H1 (cell line): ENCODE measurements around the gene UCN3. TPM values are rescaled to one million over a fixed set of nuclear protein-coding genes. Genes with fewer than 3 reads are reported as not detected.

Source experiments
- CTCF ChIA-PET: fragments of 300-600 bp; sonication (Branson Sonifier 250); formaldehyde crosslinking; loops from one replicate; lab custom pipeline; 2021; ENCODE audit not compliant: partially characterized antibody; lab: Charles Lee
- POLR2A ChIA-PET: fragments of 300-600 bp; sonication (Branson Sonifier 250); formaldehyde crosslinking; loops from one replicate; lab custom pipeline; 2021; ENCODE audit warnings: inconsistent platforms; ENCODE audit not compliant: partially characterized antibody; lab: Charles Lee
- DNase-seq, 2 experiments: peaks; one replicate each; pipeline versions ENCODE4 v3.0.0 to v3.0.0-alpha.2; 2010 to 2022; ENCODE audit warnings: low spot score in 2 of 2, low read depth in 1 of 2, mixed read lengths in 1 of 2
- FAIRE-seq: peaks from 2 replicates; lab custom pipeline; 2011; peaks lifted over from hg19 to GRCh38; lab: Jason Lieb, UNC
- H2AFZ ChIP-seq: 2 replicates; pipeline ENCODE4 v1.8.1; 2012; ENCODE audit warnings: low read length, inconsistent platforms
- H2AK5ac ChIP-seq: 2 replicates; pipeline ENCODE4 v1.6.1; 2013; ENCODE audit warnings: low read depth, low read length
- H2BK120ac ChIP-seq: replicated peaks from 2 replicates; pipeline ENCODE3; 2013; ENCODE audit warnings: low read depth, low read length, inconsistent platforms
- H2BK12ac ChIP-seq: 2 replicates; pipeline ENCODE4 v1.6.1; 2013; ENCODE audit warnings: low read depth, low read length
- H2BK15ac ChIP-seq: 2 replicates; pipeline ENCODE4 v1.6.1; 2013; ENCODE audit warnings: low read length
- H2BK20ac ChIP-seq: 2 replicates; pipeline ENCODE4 v1.6.1; 2013; ENCODE audit warnings: low read length
- H2BK5ac ChIP-seq: 2 replicates; pipeline ENCODE4 v1.6.1; 2013; ENCODE audit warnings: low read depth, low read length
- H3K14ac ChIP-seq: 2 replicates; pipeline ENCODE4 v1.6.1; 2013; ENCODE audit warnings: inconsistent platforms; ENCODE audit not compliant: insufficient read length
- H3K18ac ChIP-seq: 2 replicates; pipeline ENCODE4 v1.6.1; 2013; ENCODE audit warnings: low read length; ENCODE audit errors: extremely low read depth
- H3K23ac ChIP-seq: 2 replicates; pipeline ENCODE4 v1.6.1; 2013; ENCODE audit warnings: inconsistent platforms; ENCODE audit not compliant: insufficient read length
- H3K23me2 ChIP-seq: 2 replicates; pipeline ENCODE4 v1.6.1; 2013; ENCODE audit warnings: low read depth, low read length
- H3K27ac ChIP-seq: 2 replicates; pipeline ENCODE4 v1.6.1; 2011; ENCODE audit warnings: low read depth, low read length, inconsistent platforms
- H3K27me3 ChIP-seq, 4 experiments: replicated peaks in 1 of 4; 1 replicate in 1 of 4; 2 replicates in 3 of 4; pipeline versions ENCODE4 v1.6.1 to v1.8.1; 2011 to 2013; ENCODE audit warnings: low read length in 3 of 4, mild to moderate bottlenecking in 3 of 4, inconsistent platforms in 2 of 4, mixed read lengths in 2 of 4, moderate library complexity in 1 of 4; ENCODE audit not compliant: control insufficient read depth in 3 of 4, insufficient read depth in 3 of 4; ENCODE audit errors: extremely low read depth in 1 of 4
- H3K36me3 ChIP-seq, 4 experiments: 2 replicates each; pipeline versions ENCODE4 v1.6.1 to v1.8.1; 2011 to 2013; ENCODE audit warnings: mild to moderate bottlenecking in 4 of 4, low read length in 3 of 4, moderate library complexity in 2 of 4, control low read depth in 1 of 4, inconsistent platforms in 1 of 4; ENCODE audit not compliant: insufficient read depth in 4 of 4, control insufficient read depth in 2 of 4
- H3K4ac ChIP-seq: replicated peaks from 2 replicates; pipeline ENCODE3; 2013; ENCODE audit warnings: low read length, low read depth, mixed read lengths, inconsistent platforms; ENCODE audit not compliant: insufficient read length
- H3K4me1 ChIP-seq, 4 experiments: replicated peaks in 1 of 4; 1 replicate in 1 of 4; 2 replicates in 3 of 4; pipeline versions ENCODE4 v1.6.1 to v1.8.1; 2011 to 2013; ENCODE audit warnings: low read length in 3 of 4, inconsistent platforms in 2 of 4, mixed read lengths in 1 of 4; ENCODE audit not compliant: insufficient read depth in 4 of 4, control insufficient read depth in 3 of 4
- H3K4me2 ChIP-seq, 2 experiments: 2 replicates each; pipeline versions ENCODE4 v1.6.1 to v1.8.1; 2011 to 2013; ENCODE audit warnings: low read depth in 2 of 2, low read length in 2 of 2, control low read depth in 1 of 2, inconsistent platforms in 1 of 2, mild to moderate bottlenecking in 1 of 2; ENCODE audit not compliant: insufficient read depth in 1 of 2
- H3K4me3 ChIP-seq, 4 experiments: fragments of 200-600, 300-600 bp in 1 of 4; sonication (generic), shearing (Covaris generic), sonication (Bioruptor Twin) in 1 of 4; 2 replicates each; pipeline versions ENCODE4 v1.5.1 to v1.8.1; 2011 to 2016; ENCODE audit warnings: low read length in 4 of 4, low read depth in 3 of 4, control low read depth in 2 of 4, inconsistent platforms in 2 of 4, mild to moderate bottlenecking in 2 of 4, mixed read lengths in 1 of 4, moderate library complexity in 1 of 4; ENCODE audit not compliant: insufficient read depth in 2 of 4; ENCODE audit errors: extremely low read depth in 1 of 4
- H3K56ac ChIP-seq: replicated peaks from 2 replicates; pipeline ENCODE3; 2013; ENCODE audit warnings: low read depth, mild to moderate bottlenecking, mixed read lengths, low read length, inconsistent platforms; ENCODE audit not compliant: insufficient read length
- H3K79me1 ChIP-seq: 2 replicates; pipeline ENCODE4 v1.6.1; 2013; ENCODE audit warnings: low read depth, low read length, control low read depth
- H3K79me2 ChIP-seq, 2 experiments: 2 replicates each; pipeline versions ENCODE4 v1.6.1 to v1.8.1; 2012 to 2013; ENCODE audit warnings: low read length in 2 of 2, mild to moderate bottlenecking in 2 of 2, inconsistent platforms in 1 of 2; ENCODE audit not compliant: insufficient read depth in 2 of 2, control insufficient read depth in 1 of 2
- H3K9ac ChIP-seq, 4 experiments: replicated peaks in 1 of 4; 1 replicate in 1 of 4; 2 replicates in 3 of 4; pipeline versions ENCODE4 v1.6.1 to v1.8.1; 2011 to 2013; ENCODE audit warnings: low read depth in 3 of 4, low read length in 3 of 4, control low read depth in 2 of 4, mild to moderate bottlenecking in 2 of 4, moderate library complexity in 2 of 4, inconsistent platforms in 1 of 4; ENCODE audit errors: extremely low read depth in 1 of 4
- H3K9me3 ChIP-seq, 2 experiments: 2 replicates each; pipeline versions ENCODE4 v1.6.1 to v1.8.1; 2012 to 2013; ENCODE audit warnings: mild to moderate bottlenecking in 2 of 2, moderate library complexity in 2 of 2, control low read depth in 1 of 2, inconsistent platforms in 1 of 2, low read depth in 1 of 2, low read length in 1 of 2, mixed read lengths in 1 of 2; ENCODE audit not compliant: insufficient read depth in 2 of 2
- H4K20me1 ChIP-seq, 2 experiments: replicated peaks in 1 of 2; 2 replicates each; pipeline versions ENCODE3 to v1.8.1; 2011 to 2013; ENCODE audit warnings: inconsistent platforms in 2 of 2, low read length in 2 of 2, mild to moderate bottlenecking in 1 of 2; ENCODE audit not compliant: insufficient read depth in 2 of 2, control insufficient read depth in 1 of 2
- H4K5ac ChIP-seq: 2 replicates; pipeline ENCODE4 v1.6.1; 2013; ENCODE audit warnings: low read length, low read depth, mixed read lengths, inconsistent platforms; ENCODE audit not compliant: insufficient read length
- H4K8ac ChIP-seq: 2 replicates; pipeline ENCODE4 v1.8.0; 2013; ENCODE audit warnings: mild to moderate bottlenecking, moderate library complexity, low read length, inconsistent platforms; ENCODE audit not compliant: insufficient read depth; ENCODE audit errors: extremely low read depth
- H4K91ac ChIP-seq: replicated peaks from 2 replicates; pipeline ENCODE3; 2013; ENCODE audit warnings: low read length, mixed read lengths, inconsistent platforms; ENCODE audit not compliant: insufficient read length
- CTCF ChIP-seq, 3 experiments: IDR thresholded peaks; 1 replicate in 2 of 3; 2 replicates in 1 of 3; pipeline versions ENCODE4 v1.5.1 to v1.6.1; 2011; ENCODE audit warnings: low read length in 3 of 3, mild to moderate bottlenecking in 3 of 3, inconsistent platforms in 2 of 3, low read depth in 1 of 3, moderate library complexity in 1 of 3; ENCODE audit not compliant: insufficient read depth in 1 of 3; ENCODE audit errors: control extremely low read depth in 1 of 3
- TAF7 ChIP-seq: optimal IDR thresholded peaks from 2 replicates; pipeline ENCODE3; 2011; ENCODE audit warnings: low read depth, mild to moderate bottlenecking, inconsistent platforms, low read length, moderate library complexity, borderline replicate concordance
- WGBS, 2 experiments: shearing (Covaris generic) in 1 of 2; methylation state at CpG; one replicate each; pipeline versions ENCODE4 v1.1.6 to v1.1.7; 2013 to 2015; ENCODE audit warnings: low lambda C conversion rate in 2 of 2, mixed read lengths in 2 of 2, inconsistent platforms in 1 of 2, low coverage in 1 of 2, missing lambda C conversion rate in 1 of 2; ENCODE audit not compliant: insufficient replicate concordance in 2 of 2, insufficient coverage in 1 of 2, insufficient read length in 1 of 2; ENCODE audit errors: extremely low coverage in 1 of 2, missing lambda C conversion rate in 1 of 2; 5-methylcytosine and 5-hydroxymethylcytosine counted together
- polyA plus RNA-seq, 7 experiments: library from polyadenylated mRNA; depleted of rRNA in 3 of 7; stranded (reverse) in 5 of 7; unstranded in 2 of 7; fragments of >200 nt in 5 of 7; fragments of 200-250 nt in 2 of 7; gene quantifications; 1 replicate in 5 of 7; 2 replicates in 1 of 7; 4 replicates in 1 of 7; pipeline versions ENCODE4 v1.2.1 to v1.2.3, GENCODE V29; 2011 to 2013; ENCODE audit warnings: missing spikeins in 2 of 7, mixed read lengths in 2 of 7
- total RNA-seq: library from RNA; stranded (reverse); fragmentation: NEBNext Ultra II Directional; extraction: Animal tissue kit (Norgen Biotek cat#: 25700); gene quantifications from 2 replicates; pipeline ENCODE4 v1.2.1, GENCODE V29; 2021

The UCN3 gene
- total and polyA plus RNA-seq, 2 of the 8 experiments (the other 6 are each of a cell fraction or from before 2014, with no cell fraction given): not detected

- POLR2A ChIA-PET: no interaction called here
- Histone ChIP-seq H3K79me2 (no peaks in the 10 kb centered on the region), H3K56ac (no peak overlapping the region), H3K9ac (no peak overlapping the region), H3K18ac (no peak overlapping the region), H2BK12ac (no peak overlapping the region), H2BK120ac (no peak overlapping the region), H4K91ac (no peak overlapping the region), H2BK5ac (no peak overlapping the region), H3K23ac (no peak overlapping the region), H4K20me1 (peaks cover 0 to under 1% of the 10 kb centered on the region in 2 experiments), H3K23me2 (peaks cover 6% of the 10 kb centered on the region; the same call in 1 of the 2 replicates), H3K36me3 (no peaks in the 10 kb centered on the region), H3K9me3 (no peaks in the 10 kb centered on the region; a peak in 1 of 4 replicates), H3K14ac (no peak overlapping the region), H4K5ac (no peak overlapping the region), H3K4me1 (no peaks in the 10 kb centered on the region; a peak in 1 of 7 replicates), H3K79me1 (no peaks in the 10 kb centered on the region), H4K8ac (no peak overlapping the region), H3K4ac (no peak overlapping the region), H2BK15ac (no peak overlapping the region), H2BK20ac (no peak overlapping the region), H3K4me3 (no peak overlapping the region), H3K4me2 (no peak overlapping the region), H2AK5ac (no peak overlapping the region), H3K27ac (no peak overlapping the region), H3K27me3 (no peaks in the 10 kb centered on the region), H2AFZ (no peak overlapping the region)
- CTCF ChIA-PET: no interaction called here
- peak in 1 of 2 experiments; percentile 26 for DNase-seq
- FAIRE-seq: no peak
- 80% methylated on average over 4 of the region's 4 CpGs; no CpG with 5 or more reads in 1 of the 2 experiments for WGBS, 2 experiments
- TF ChIP-seq TAF7 (no peak), CTCF (IDR thresholded peaks at IDR 0.05; ENCODE audit: control extremely low read depth in 1 of 3, insufficient read depth in 1 of 3, low read depth in 1 of 3, low read length in 3 of 3) (no peak)
Measured at GRCh38 chr10:5376450-5376849, 11.7 kb downstream of the UCN3 start.
